DLD1 (cell line): ENCODE results near the gene BAZ2B.
"Not testable (repeated sequence)": the region's sequence is repeated elsewhere in the genome, so short reads cannot be mapped to it uniquely, and the experiment has no call there.

Experiments used
- in situ Hi-C: cut with HindIII; loops from 2 replicates; pipeline ENCODE4 v1.10.0; 2017; ENCODE audit warnings: low sequenced_read_pairs

Gene BAZ2B

GRCh38 chr2:159546039-159546438 lies 70.3 kb downstream of the BAZ2B start:
- in situ Hi-C loops, result no loop called here

DNA sequence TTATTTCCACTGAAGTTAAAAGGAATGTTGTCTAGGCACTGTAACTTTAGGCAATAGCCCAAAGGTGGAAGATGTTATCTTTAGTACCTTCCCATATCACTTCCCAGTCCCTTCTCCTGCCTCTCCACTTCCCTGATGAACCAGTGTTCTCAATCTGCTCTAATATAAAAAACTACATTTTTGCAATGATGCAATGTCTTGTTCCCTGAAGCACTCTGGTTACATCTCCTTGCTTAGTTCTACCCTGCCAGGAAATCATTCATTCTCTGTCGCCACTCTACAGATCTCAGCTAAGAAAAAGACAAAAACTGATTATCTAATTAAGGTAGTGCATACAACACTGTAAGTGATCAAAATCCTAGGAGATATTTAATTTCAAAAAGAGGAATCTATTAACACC lies 71.3 kb downstream of the BAZ2B start:
- in situ Hi-C loops, result no loop called here

DNA sequence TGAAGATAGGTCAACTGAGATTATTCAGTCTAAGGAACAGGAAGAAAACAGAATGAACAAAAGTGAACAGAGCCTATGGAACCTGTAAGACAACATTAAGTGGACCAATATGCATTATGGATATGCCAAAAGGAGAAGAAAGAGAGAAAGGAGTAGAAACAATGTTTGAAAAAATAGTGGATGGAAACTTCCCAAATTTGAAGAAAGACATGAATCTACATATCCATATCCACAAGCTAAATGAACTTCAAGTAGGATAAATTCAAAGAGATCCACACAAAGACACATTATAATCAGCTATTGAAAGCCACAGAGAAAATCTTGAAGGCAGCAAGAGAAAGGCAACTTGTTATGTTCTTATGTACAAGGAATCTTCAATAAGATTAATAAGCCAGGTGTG lies 74.2 kb downstream of the BAZ2B start:
- in situ Hi-C loops, result no loop called here

DNA sequence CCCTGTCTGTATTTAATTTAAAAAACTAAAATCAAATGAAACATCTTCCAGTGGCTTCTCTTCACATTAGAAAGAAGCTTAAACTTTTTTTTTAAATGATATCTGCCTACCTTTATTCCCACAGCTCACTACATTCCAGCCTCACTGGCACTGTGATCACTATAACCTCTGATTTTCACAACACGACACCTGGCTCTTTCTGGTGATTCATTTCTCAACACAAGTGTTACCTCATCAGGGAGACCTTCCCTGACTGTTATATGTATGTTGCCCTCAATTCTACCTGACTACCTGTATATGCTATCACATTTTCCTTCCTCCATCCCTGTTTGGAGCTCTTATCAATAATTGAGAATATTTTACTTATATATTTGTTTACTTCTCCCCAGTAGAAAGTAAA lies 76.6 kb downstream of the BAZ2B start:
- in situ Hi-C loops, result no loop called here

GRCh38 chr2:159538801-159539200 lies 77.5 kb downstream of the BAZ2B start:
- in situ Hi-C loops, result no loop called here

DNA sequence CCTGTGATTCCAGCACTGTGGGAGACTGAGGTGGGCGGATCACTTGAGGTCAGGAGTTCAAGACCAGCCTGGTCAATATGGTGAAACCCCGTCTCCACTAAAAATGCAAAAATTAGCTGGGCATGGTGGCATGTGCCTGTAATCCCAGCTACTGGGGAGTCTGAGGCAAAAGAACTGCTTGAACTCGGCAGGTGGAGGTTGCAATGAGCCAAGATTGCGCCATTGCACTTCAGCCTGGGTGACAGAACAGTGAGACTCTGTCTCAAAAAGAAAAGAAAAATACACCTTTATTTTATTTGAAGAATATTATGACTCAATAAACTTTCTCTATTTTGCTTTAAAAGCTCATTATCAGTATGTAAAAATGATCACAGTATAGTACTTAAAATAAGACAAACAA lies 81.1 kb downstream of the BAZ2B start:
- in situ Hi-C loops, result not testable (repeated sequence)

DNA sequence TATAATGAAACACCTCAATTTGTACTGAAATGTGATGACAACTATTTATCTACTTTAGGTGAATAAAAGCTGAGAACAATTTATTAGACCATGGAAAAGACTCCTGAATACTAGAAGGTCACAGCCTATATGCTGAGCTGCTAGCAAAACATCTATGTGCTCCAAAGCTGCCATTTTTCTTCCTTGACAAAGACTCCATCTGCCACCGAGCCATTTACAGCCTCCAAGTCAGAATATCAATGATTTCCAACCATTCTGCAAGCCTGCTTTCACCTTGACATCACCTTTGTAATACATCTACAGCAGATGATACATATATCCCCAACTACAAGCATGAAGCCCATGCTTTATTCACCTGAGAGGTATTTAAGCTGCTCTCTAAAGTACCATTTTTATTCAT lies 84.9 kb downstream of the BAZ2B start:
- in situ Hi-C loops, result no loop called here

GRCh38 chr2:159526433-159526832 lies 89.9 kb downstream of the BAZ2B start:
- in situ Hi-C loops, result no loop called here

- in situ Hi-C loops, result no loop called here
Observed at GRCh38 chr2:159525012-159525411, 91.3 kb downstream of the BAZ2B start.

- in situ Hi-C loops, result no loop called here
Observed at GRCh38 chr2:159521272-159521671, 95.1 kb downstream of the BAZ2B start.

DNA sequence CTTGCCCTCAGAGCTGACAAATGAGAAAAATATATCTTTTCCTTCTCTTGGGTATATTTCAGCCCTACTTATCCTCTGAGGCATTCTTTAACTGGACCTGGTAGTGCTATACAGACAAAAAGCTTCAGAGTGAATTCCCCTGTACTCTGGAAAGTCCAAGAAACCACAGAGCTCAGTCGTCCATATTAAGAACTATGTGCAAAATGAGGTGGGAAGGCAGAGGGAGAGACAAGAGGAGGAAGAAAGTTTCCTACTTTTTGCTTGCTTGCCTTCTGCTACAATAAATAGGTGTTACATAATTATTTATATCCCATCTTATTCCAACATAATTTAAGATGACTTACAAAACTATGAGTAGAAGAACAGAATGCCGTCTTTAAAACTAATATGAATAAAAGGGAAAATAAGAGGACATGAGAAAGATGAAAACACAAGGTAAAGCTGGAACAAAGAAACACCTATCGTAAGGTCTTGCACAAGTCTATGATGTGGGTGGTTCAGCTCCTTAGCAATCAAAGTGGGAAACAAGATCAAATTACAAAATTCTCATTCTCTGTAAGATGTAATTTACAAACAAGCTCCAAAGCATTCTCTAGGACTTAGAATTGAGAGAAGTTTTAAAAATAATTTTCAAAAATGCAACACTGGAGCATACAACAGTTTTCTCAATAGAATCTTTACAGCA lies 97.9 kb downstream of the BAZ2B start:
- in situ Hi-C loops, result no loop called here

DNA sequence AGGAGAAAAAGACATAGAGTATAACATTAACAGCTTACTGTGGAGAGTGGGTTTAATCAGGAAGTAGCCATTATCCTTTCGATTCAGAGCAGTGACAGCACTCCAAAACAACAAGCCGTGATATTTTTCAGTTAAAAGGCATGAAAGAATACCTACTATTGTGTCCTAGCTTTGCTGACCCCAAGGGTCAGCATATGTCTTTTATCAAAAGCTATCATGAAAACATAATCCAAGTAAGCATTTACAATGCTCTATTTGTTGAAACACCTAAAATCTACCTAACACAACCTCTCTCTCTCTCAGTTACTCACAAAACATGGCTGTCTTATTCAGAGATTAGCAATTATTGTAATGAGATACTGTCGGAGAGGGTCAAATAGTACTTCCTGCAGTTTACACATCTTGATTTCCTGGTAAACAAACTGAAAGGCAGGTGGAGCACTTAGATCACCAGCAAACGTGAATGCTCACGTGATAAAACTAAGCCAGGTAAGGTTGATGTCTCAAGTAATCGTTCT lies 100.0 kb downstream of the BAZ2B start:
- in situ Hi-C loops, result no loop called here

DNA sequence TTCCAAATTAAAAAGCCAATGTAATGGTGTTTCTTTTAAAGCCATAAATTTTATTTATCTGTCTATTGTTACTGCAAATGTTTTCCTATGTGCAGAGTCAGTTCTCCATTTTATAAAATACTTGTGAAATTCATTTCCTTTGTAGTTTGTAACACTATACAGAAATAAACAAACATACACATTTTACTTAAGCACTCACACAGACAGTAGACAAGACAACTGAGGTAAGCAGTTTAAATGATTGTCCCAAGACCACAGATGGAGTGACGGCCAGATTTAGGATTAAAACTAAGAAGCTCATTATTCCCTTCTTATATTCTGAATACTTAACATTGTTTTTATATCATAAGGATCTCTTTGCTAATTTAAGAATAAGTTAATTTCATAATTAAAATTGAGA lies 100.9 kb downstream of the BAZ2B start:
- in situ Hi-C loops, result no loop called here

- in situ Hi-C loops, result no loop called here
Observed at GRCh38 chr2:159513745-159514144, 102.6 kb downstream of the BAZ2B start.

- in situ Hi-C loops, result no loop called here
Observed at GRCh38 chr2:159508140-159508539, 108.2 kb downstream of the BAZ2B start.

GRCh38 chr2:159506764-159507440 lies 109.4 kb downstream of the BAZ2B start:
- in situ Hi-C loops, result no loop called here

DNA sequence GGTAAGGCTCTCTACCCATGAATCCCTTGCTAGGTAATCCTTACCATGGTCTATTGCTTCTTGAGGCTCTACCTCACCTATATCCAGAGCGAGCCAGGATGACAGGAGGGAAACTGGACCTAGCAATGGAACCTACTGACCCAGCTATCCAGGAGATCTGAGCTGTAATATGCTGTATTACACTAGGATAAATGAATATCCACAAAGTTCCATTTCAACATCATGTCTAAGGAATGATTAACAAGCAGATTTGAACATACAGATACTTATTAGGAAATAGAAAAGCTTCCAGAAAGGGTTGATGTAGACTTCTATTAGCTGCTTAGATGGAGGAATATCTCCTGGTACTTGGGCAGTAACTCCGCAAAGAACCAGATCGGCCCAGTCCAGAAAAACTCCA lies 110.1 kb downstream of the BAZ2B start:
- in situ Hi-C loops, result no loop called here

DNA sequence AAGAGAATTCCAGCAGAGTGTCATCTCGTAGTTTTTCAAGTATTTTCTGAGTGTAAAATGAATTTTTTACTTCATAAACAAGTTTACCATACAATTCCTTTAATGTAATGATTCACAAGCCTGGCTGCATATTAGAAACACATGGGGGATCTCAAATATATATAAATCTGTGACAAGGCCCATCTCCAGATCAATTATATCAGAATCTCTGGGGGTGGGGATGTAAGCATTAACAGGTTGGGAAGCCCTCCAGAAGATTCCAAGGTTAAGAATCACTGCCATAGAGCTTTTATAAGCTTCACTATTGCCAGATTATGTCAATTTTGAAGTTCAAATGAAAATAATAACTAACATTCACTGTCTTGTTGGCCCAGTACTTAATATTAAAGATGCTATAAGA lies 111.2 kb downstream of the BAZ2B start:
- in situ Hi-C loops, result no loop called here

- in situ Hi-C loops, result no loop called here
Observed at GRCh38 chr2:159501743-159502142, 114.6 kb downstream of the BAZ2B start.

- in situ Hi-C loops, result no loop called here
Observed at GRCh38 chr2:159497847-159498246, 118.5 kb downstream of the BAZ2B start.

GRCh38 chr2:159497256-159497655 lies 119.1 kb downstream of the BAZ2B start:
- in situ Hi-C loops, result no loop called here

GRCh38 chr2:159489476-159489875 lies 126.9 kb downstream of the BAZ2B start:
- in situ Hi-C loops, result no loop called here

DNA sequence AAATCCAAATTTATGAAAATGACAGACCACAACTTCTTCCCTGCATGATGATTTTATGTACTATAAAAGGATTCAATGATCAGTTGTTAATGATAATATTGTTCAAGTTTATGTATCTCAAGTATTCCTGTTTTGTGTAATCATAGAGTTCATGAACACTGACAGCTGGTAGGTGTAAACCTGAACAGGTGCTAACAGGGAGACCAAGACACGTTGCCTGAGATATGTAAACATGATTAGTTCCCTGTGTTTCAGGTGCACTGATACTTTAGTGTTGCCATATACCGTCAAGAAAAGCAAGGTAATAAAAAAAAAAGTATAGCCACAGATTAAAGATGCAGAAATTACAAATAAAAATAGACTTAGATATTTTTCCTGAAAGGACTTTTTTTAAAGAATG lies 131.8 kb downstream of the BAZ2B start:
- in situ Hi-C loops, result no loop called here
